Posterior vena cava (tissue), 2 donors: ENCODE data around the gene ASB2. TPM values are rescaled to one million over a fixed set of nuclear protein-coding genes. Genes with fewer than 3 reads are reported as not detected.

Experiments used
- DNase-seq: peaks from one replicate; pipeline ENCODE4 v3.0.0-alpha.2; 2020; ENCODE audit warnings: low spot score
- intact Hi-C, 2 donors: fragments of 100-400 bp; cut with DNase I; formaldehyde crosslinking; loops; one replicate each; pipeline versions ENCODE4 v1.14.1 to v1.14.2; 2022 to 2023
- long read RNA-seq, 2 donors: library from polyadenylated mRNA; unstranded; transcript quantifications; one replicate each; pipeline ENCODE4 v2.0.0, GENCODE V29; 2020 to 2021
- total RNA-seq, 2 donors: library from RNA; stranded (reverse); fragmentation: NEBNext Ultra II Directional; extraction: Animal tissue kit (Norgen Biotek cat#: 25700); gene quantifications; one replicate each; pipeline ENCODE4 v1.2.1, GENCODE V29; 2021
- donor health status: DM: yes; HTN: yes; CAD: no.
- donor health status: DM: yes; HTN: yes; CAD: no.

Gene ASB2
- total RNA-seq: 10 to 100 TPM; 60.0 to 66.5 TPM
- long read RNA-seq, donor 1, transcript ASB2-203 (10 exons, 2,842 nt): major isoform, 34 of 46 reads
- long read RNA-seq, donor 1, partial matches to known transcripts: 6 of 46 reads
- long read RNA-seq, donor 1, other reads (novel, unspliced or antisense): 2 of 46 reads
- long read RNA-seq, donor 2, transcript ASB2-202 (3 exons, 2,168 nt): minor isoform, 8 of 315 reads
- long read RNA-seq, donor 2, transcript ASB2-203 (10 exons, 2,842 nt): major isoform, 195 of 315 reads
- long read RNA-seq, donor 2, partial matches to known transcripts: 39 of 315 reads
- long read RNA-seq, donor 2, other reads (novel, unspliced or antisense): 69 of 315 reads

GRCh38 chr14:93976477-93977057 is at the start of gene ASB2:
Gene ASB2, minus strand, starts transcription at chr14:93976570. Its CDS starts 12,031 bp downstream, at chr14:93964539.
- intact Hi-C loops: no loop called here
- no peak for DNase-seq

- intact Hi-C loops: no loop called here
- no peak for DNase-seq
These were observed 49.4 kb upstream of the ASB2 start for GRCh38 chr14:94025720-94026119.

GRCh38 chr14:94024549-94024948 is 48.2 kb upstream of the ASB2 start:
- DNase-seq: no peak
- intact Hi-C loops: no loop called here

GRCh38 chr14:94022532-94023411 is 46.4 kb upstream of the ASB2 start:
- intact Hi-C loops: no loop called here

GRCh38 chr14:94021416-94022157 is 45.2 kb upstream of the ASB2 start:
- intact Hi-C loops: no loop called here

More at GRCh38 chr14:94022532-94023411, 46.4 kb upstream of the ASB2 start:
- DNase-seq: no peak

GRCh38 chr14:94021001-94021400 is 44.6 kb upstream of the ASB2 start:
- intact Hi-C loops: no loop called here
- DNase-seq: no peak

More at GRCh38 chr14:94021416-94022157, 45.2 kb upstream of the ASB2 start:
- DNase-seq: no peak

GRCh38 chr14:94020267-94020666 is 43.9 kb upstream of the ASB2 start:
- intact Hi-C loops: no loop called here

GRCh38 chr14:94019329-94019728 is 43.0 kb upstream of the ASB2 start:
- intact Hi-C loops: no loop called here
- DNase-seq: no peak

More at GRCh38 chr14:94020267-94020666, 43.9 kb upstream of the ASB2 start:
- no peak for DNase-seq

GRCh38 chr14:94018308-94018707 is 41.9 kb upstream of the ASB2 start:
- no peak for DNase-seq
- intact Hi-C loops: no loop called here

GRCh38 chr14:94016446-94016976 is 40.1 kb upstream of the ASB2 start:
- DNase-seq: no peak
- intact Hi-C loops: no loop called here

- no peak for DNase-seq
- intact Hi-C loops: no loop called here
These were observed 38.9 kb upstream of the ASB2 start for GRCh38 chr14:94015223-94015622.

GRCh38 chr14:94014382-94014781 is 38.0 kb upstream of the ASB2 start:
- intact Hi-C loops: no loop called here
- DNase-seq: no peak

- no peak for DNase-seq
- intact Hi-C loops: no loop called here
These were observed 35.4 kb upstream of the ASB2 start for GRCh38 chr14:94011795-94012194.

- intact Hi-C loops: no loop called here
- no peak for DNase-seq
These were observed 34.3 kb upstream of the ASB2 start for GRCh38 chr14:94010625-94011024.

GRCh38 chr14:94009767-94010166 is 33.4 kb upstream of the ASB2 start:
- intact Hi-C loops: no loop called here

GRCh38 chr14:94008234-94008633 is 31.9 kb upstream of the ASB2 start:
- intact Hi-C loops: no loop called here
- no peak for DNase-seq

More at GRCh38 chr14:94009767-94010166, 33.4 kb upstream of the ASB2 start:
- no peak for DNase-seq

- no peak for DNase-seq
- intact Hi-C loops: no loop called here
These were observed 29.1 kb upstream of the ASB2 start for GRCh38 chr14:94005324-94006073.

- intact Hi-C loops: no loop called here
- no peak for DNase-seq
These were observed 27.6 kb upstream of the ASB2 start for GRCh38 chr14:94004015-94004414.
